ENCODE measurements around the gene ANAPC7. TPM values are rescaled to one million over a fixed set of nuclear protein-coding genes. Genes with fewer than 3 reads are reported as not detected.
A peak's percentile ranks its signal among the peaks of the same experiment; 100 is the strongest.
"Not testable (repeated sequence)": the region's sequence is repeated elsewhere in the genome, so short reads cannot be mapped to it uniquely, and the experiment has no call there.

The ANAPC7 gene
- total and polyA plus RNA-seq, 12 donors = 27.4 to 114 (median 43.9) TPM

DNA sequence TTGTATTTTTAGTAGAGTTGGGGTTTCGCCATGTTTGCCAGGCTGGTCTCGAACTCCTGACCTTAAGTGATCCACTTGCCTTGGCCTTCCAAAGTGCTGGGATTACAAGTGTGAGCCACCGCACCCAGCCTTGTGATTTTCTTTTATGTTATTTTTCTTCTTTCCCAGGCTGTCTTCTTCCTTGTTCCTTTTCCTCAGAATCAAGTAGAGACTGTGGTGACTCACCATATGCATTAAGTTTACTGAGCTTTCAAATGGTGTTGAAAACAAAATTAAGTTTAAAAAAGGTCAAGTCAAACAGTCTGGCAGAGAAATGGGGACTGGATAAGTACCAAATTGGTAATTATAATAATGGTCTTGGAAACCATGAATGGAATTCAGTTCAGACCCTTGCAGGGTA, 40.9 kb upstream of the ANAPC7 start:
- Histone ChIP-seq H3K4me3 (no peak overlapping the region), H3K4me1 (replicated peaks in 1 of 2) (peaks cover 0 to 34% of the 10 kb centered on the region in 2 donors), H3K27ac (no peak overlapping the region), H3K9me3 (replicated peaks in 1 of 3) (no peaks in the 10 kb centered on the region), H3K36me3 (replicated peaks in 1 of 2) (peaks cover 0 to 53% of the 10 kb centered on the region in 2 donors), H3K27me3 (no peaks in the 10 kb centered on the region)
- intact Hi-C loops (cut with DNase I) = no loop called here
- TF ChIP-seq, protein P1, sequence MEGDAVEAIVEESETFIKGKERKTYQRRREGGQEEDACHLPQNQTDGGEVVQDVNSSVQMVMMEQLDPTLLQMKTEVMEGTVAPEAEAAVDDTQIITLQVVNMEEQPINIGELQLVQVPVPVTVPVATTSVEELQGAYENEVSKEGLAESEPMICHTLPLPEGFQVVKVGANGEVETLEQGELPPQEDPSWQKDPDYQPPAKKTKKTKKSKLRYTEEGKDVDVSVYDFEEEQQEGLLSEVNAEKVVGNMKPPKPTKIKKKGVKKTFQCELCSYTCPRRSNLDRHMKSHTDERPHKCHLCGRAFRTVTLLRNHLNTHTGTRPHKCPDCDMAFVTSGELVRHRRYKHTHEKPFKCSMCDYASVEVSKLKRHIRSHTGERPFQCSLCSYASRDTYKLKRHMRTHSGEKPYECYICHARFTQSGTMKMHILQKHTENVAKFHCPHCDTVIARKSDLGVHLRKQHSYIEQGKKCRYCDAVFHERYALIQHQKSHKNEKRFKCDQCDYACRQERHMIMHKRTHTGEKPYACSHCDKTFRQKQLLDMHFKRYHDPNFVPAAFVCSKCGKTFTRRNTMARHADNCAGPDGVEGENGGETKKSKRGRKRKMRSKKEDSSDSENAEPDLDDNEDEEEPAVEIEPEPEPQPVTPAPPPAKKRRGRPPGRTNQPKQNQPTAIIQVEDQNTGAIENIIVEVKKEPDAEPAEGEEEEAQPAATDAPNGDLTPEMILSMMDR (IDR thresholded peaks at IDR 0.05) = no peak
- no peak for TF ChIP-seq POLR2A (IDR thresholded peaks at IDR 0.05)
- 93 to 97% (median 94%) methylated on average over 3 of the region's 3 CpGs for WGBS, 4 donors
- DNase-seq = no peak

DNA sequence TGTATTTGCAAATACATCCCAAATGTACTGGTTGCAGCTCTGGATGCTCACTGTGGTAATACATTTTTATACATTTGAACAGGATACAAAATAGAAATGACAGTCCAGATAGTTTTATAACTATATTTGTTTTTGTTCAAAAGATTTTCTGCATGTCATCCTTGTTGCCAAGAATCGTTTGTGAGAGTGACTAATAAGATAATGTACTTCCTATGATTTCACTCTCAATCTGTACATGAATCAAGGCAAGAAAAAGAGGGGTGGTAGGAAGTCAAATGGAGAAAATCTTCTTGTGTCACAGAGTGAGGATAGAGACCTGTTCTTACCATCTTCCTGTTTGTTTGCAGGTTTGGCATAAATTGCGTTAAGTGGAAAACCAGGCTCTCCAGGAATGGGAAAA, 32.7 kb upstream of the ANAPC7 start:
- Histone ChIP-seq H3K4me3 (no peak overlapping the region), H3K27ac (no peak overlapping the region), H3K4me1 (replicated peaks in 1 of 2) (peaks cover 0 to 4% of the 10 kb centered on the region in 2 donors), H3K27me3 (no peaks in the 10 kb centered on the region), H3K9me3 (replicated peaks in 1 of 3) (no peaks in the 10 kb centered on the region), H3K36me3 (replicated peaks in 1 of 2) (peaks cover 0 to 69% of the 10 kb centered on the region in 2 donors)
- DNase-seq = no peak
- intact Hi-C loops (cut with DNase I) = no loop called here
- TF ChIP-seq, protein P1 (IDR thresholded peaks at IDR 0.05) = no peak
- TF ChIP-seq POLR2A (IDR thresholded peaks at IDR 0.05) = no peak
- 45 to 53% (median 49%) methylated on average over 2 of the region's 2 CpGs for WGBS, 4 donors

DNA sequence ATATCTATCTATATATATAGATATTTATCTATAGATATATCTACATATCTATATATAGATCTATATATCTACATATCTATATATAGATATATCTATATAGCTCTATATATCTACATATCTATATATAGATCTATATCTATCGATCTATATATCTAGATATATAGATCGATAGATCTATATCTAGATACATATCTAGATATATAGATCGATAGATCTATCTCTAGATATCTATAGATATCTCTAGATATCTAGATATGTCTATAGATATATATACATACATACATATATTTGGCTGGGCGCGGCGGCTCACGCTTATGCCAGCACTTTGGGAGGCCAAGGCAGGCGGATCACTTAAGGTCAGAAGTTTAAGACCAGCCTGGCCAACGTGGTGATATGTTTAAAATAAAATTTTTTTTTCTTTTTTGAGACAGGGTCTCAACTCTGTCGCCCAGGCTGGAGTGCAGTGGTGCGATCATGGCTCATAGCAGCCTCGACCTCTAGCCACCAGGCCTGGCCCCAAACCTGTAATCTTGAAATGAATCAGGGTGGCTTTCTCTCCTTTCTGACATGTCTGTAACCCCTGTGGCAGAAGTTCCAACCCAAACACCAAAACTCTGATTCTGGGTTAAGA, 28.6 kb upstream of the ANAPC7 start:
- Histone ChIP-seq H3K36me3 (replicated peaks in 1 of 2) (peaks cover 0 to 29% of the 10 kb centered on the region in 2 donors), H3K27ac (peak overlapping the region in 1 of 5 donors; percentile 17), H3K27me3 (no peaks in the 10 kb centered on the region), H3K4me3 (peak overlapping the region in 2 of 4 donors; percentile 19 to 55), H3K9me3 (replicated peaks in 1 of 3) (no peaks in the 10 kb centered on the region), H3K4me1 (replicated peaks in 1 of 2) (peaks cover 0 to 4% of the 10 kb centered on the region in 2 donors)
- DNase-seq = peak in 1 of 7 donors; percentile 51
- intact Hi-C loops (cut with DNase I) = loop anchor here in 1 of 2 donors (5.0 kb wide), 1 partner anchor 330 kb away; no protein-coding TSS in a partner anchor
- TF ChIP-seq, protein P1 (IDR thresholded peaks at IDR 0.05) = no peak
- TF ChIP-seq POLR2A (IDR thresholded peaks at IDR 0.05) = no peak
- 84 to 89% (median 88%) methylated on average over 10 to 12 of the region's 12 CpGs for WGBS, 4 donors

DNA sequence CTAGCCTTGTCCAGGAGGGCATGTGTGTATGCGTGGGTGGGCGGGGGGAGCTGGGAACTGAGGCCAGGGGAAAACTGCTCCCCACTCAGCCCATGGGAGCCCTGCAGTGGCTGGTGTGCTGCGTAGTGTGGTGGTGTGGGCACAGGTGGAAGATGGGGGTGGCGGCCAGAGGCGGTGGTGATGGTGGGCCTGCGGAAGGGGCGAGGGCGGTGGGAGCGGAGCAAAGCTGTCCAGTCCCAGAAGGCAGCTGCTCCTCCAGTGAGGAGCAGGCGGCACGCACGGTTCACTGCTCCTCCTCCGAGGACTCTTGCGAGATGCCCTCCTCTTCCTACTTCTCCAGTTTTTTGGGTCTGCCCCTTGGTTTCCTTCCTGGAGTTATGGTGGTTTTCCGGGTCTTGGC, 26.2 kb upstream of the ANAPC7 start:
- WGBS, 4 donors = 90 to 97% (median 94%) methylated on average over 12 to 15 of the region's 15 CpGs
- DNase-seq; H3K27ac ChIP-seq; H3K9me3 ChIP-seq (replicated peaks in 1 of 3); H3K4me1 ChIP-seq (replicated peaks in 1 of 2); H3K27me3 ChIP-seq; H3K36me3 ChIP-seq (replicated peaks in 1 of 2); H3K4me3 ChIP-seq: not testable (repeated sequence)
- intact Hi-C loops (cut with DNase I) = loop anchor here (5.0 kb wide), 1 partner anchor 327 kb away; no protein-coding TSS in a partner anchor

DNA sequence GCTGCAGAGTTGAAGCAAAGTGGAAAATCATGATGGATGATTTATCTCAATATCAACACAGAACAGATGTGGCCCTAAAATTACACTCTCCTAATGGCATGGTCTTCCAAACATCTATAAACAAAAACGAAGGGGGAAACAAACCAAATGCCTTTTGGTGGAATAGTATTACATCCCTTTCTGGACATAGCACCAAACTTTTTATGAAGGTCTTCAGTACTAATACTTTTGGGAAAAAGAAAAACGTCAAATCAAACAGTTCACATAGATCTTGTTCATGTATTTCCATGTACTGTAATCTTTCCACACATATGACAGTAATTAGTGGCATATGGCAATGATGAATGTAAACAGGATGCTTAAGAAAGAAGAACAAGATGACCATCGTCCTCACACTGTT, 22.9 kb upstream of the ANAPC7 start:
- WGBS, 4 donors = 38 to 51% (median 42%) methylated on average over 3 of the region's 3 CpGs
- no peak overlapping the region for H3K4me3 ChIP-seq
- no peak for DNase-seq
- no peaks in the 10 kb centered on the region for H3K27me3 ChIP-seq
- no peaks in the 10 kb centered on the region for H3K36me3 ChIP-seq (replicated peaks in 1 of 2)
- TF ChIP-seq POLR2A (IDR thresholded peaks at IDR 0.05) = no peak
- TF ChIP-seq, protein P1 (IDR thresholded peaks at IDR 0.05) = no peak
- no peaks in the 10 kb centered on the region for H3K9me3 ChIP-seq (replicated peaks in 1 of 3)
- no peak overlapping the region for H3K27ac ChIP-seq
- intact Hi-C loops (cut with DNase I) = loop anchor here in 1 of 2 donors (5.0 kb wide), 1 partner anchor 324 kb away; no protein-coding TSS in a partner anchor
- no peaks in the 10 kb centered on the region for H3K4me1 ChIP-seq (replicated peaks in 1 of 2)
